HEK293 (cell line): ENCODE results near the gene SNTB2.

Experiments used
- TF ChIP-seq, protein P1 (sequence below): fragments of 450-650 bp; formaldehyde crosslinking; IDR thresholded peaks from 2 replicates; pipeline ENCODE4 v1.5.1; 2016; ENCODE audit warnings: missing biosample characterization, missing genetic modification characterization
- TF ChIP-seq, protein P2 (sequence below): fragments of 450-650 bp; formaldehyde crosslinking; IDR thresholded peaks from 2 replicates; pipeline ENCODE4 v1.5.1; 2016; ENCODE audit warnings: missing biosample characterization, missing genetic modification characterization

DNA sequence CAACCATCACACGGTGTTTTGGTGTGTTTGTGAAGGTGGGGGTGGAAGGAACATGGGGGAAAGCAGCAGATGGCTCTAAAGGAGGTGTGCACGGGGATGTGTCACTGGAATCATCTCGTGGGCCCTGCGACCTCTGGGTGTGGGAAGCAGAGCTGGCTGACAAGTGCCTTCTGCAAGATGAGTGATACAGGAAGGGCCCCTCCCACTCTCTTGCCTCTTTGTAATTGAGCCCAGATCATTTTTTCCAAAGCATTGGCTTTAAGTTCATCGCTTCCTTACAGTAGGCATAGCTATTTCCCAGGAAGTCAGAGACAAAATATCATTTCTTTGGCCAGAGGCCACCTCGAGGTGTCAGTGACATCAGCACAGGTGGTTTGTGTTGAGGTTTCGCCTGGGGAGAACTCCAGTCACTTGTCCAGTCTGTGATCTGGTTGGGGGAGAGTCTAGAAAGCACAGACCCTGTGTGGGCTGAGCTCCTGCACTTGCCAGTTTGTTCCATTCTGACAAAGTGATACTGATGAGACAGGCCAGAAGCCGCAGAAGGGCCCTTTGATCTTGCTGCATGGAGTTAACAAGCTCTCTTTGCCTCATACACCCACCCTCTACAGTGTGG lies 20.6 kb upstream of the SNTB2 start:
- TF ChIP-seq, protein P1, sequence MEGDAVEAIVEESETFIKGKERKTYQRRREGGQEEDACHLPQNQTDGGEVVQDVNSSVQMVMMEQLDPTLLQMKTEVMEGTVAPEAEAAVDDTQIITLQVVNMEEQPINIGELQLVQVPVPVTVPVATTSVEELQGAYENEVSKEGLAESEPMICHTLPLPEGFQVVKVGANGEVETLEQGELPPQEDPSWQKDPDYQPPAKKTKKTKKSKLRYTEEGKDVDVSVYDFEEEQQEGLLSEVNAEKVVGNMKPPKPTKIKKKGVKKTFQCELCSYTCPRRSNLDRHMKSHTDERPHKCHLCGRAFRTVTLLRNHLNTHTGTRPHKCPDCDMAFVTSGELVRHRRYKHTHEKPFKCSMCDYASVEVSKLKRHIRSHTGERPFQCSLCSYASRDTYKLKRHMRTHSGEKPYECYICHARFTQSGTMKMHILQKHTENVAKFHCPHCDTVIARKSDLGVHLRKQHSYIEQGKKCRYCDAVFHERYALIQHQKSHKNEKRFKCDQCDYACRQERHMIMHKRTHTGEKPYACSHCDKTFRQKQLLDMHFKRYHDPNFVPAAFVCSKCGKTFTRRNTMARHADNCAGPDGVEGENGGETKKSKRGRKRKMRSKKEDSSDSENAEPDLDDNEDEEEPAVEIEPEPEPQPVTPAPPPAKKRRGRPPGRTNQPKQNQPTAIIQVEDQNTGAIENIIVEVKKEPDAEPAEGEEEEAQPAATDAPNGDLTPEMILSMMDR (tag by site-specific recombination), result no peak
- TF ChIP-seq, protein P2, sequence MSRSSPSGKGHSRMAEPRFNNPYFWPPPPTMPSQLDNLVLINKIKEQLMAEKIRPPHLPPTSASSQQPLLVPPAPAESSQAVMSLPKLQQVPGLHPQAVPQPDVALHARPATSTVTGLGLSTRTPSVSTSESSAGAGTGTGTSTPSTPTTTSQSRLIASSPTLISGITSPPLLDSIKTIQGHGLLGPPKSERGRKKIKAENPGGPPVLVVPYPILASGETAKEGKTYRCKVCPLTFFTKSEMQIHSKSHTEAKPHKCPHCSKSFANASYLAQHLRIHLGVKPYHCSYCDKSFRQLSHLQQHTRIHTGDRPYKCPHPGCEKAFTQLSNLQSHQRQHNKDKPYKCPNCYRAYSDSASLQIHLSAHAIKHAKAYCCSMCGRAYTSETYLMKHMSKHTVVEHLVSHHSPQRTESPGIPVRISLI (tag by site-specific recombination), result no peak
